HepG2 (cell line): ENCODE measurements around the gene CDH22. TPM values are rescaled to one million over a fixed set of nuclear protein-coding genes. Genes with fewer than 3 reads are reported as not detected.

Experiments used
- FOXM1 ChIP-seq: sonication (generic); formaldehyde crosslinking; IDR thresholded peaks from 2 replicates; pipeline ENCODE4 v1.5.0; 2020; ENCODE audit warnings: missing genetic modification reagents
- GZF1 ChIP-seq: sonication (generic); formaldehyde crosslinking; IDR thresholded peaks from 2 replicates; pipeline ENCODE4 v1.5.1; 2020; ENCODE audit warnings: mild to moderate bottlenecking, missing genetic modification reagents
- HOXA3 ChIP-seq: sonication (generic); formaldehyde crosslinking; IDR thresholded peaks from 2 replicates; pipeline ENCODE4 v1.5.0; 2020; ENCODE audit warnings: missing genetic modification reagents
- MXI1 ChIP-seq: IDR thresholded peaks from 3 replicates; pipeline ENCODE4 v1.6.1; 2012; ENCODE audit warnings: low read depth, low read length, inconsistent platforms, borderline replicate concordance
- NFYC ChIP-seq: IDR thresholded peaks from 2 replicates; pipeline ENCODE4 v1.6.1; 2016; ENCODE audit warnings: missing genetic modification reagents, missing compliant biosample characterization
- STAG1 ChIP-seq: sonication (generic); formaldehyde crosslinking; IDR thresholded peaks from 2 replicates; pipeline ENCODE4 v1.4.0; 2020; ENCODE audit warnings: missing genetic modification reagents
- ZFP36 ChIP-seq: fragments of 150-350 bp; IDR thresholded peaks from 2 replicates; pipeline ENCODE4 v1.6.1; 2018; ENCODE audit warnings: borderline replicate concordance, low read length, low read depth; ENCODE audit not compliant: partially characterized antibody
- ZFP37 ChIP-seq: sonication (generic); formaldehyde crosslinking; IDR thresholded peaks from 2 replicates; pipeline ENCODE4 v1.4.0; 2020; ENCODE audit warnings: missing genetic modification reagents, borderline replicate concordance
- ZNF510 ChIP-seq: sonication (generic); formaldehyde crosslinking; IDR thresholded peaks from 2 replicates; pipeline ENCODE4 v1.4.0; 2020; ENCODE audit warnings: low read depth, mild to moderate bottlenecking, missing genetic modification reagents
- ZNF713 ChIP-seq: sonication (generic); formaldehyde crosslinking; IDR thresholded peaks from 2 replicates; pipeline ENCODE4 v1.4.0; 2020; ENCODE audit warnings: mild to moderate bottlenecking, missing genetic modification reagents
- ZNF777 ChIP-seq: sonication (generic); formaldehyde crosslinking; IDR thresholded peaks from 2 replicates; pipeline ENCODE4 v1.4.0; 2020; ENCODE audit warnings: missing genetic modification reagents
- polyA plus RNA-seq, 8 experiments: library from polyadenylated mRNA; depleted of rRNA in 3 of 8; stranded (reverse) in 7 of 8; unstranded in 1 of 8; fragments of >200 nt; fragmentation: Illumina TruSeq in 4 of 8; extraction: Trizol in 4 of 8; gene quantifications; 2 replicates each; pipeline versions ENCODE4 v1.2.1 to v1.2.3, GENCODE V29; 2011 to 2016; ENCODE audit warnings: low read depth in 4 of 8, missing spikeins in 1 of 8, mixed read lengths in 1 of 8; ENCODE audit not compliant: insufficient read depth in 1 of 8
- total RNA-seq, 5 experiments: library from RNA; depleted of rRNA; stranded (reverse); fragments of >200 nt; fragmentation: Illumina TruSeq; extraction: Trizol; gene quantifications; 2 replicates each; pipeline ENCODE4 v1.2.3, GENCODE V29; 2016; ENCODE audit warnings: low read depth in 1 of 5
- TF ChIP-seq, protein P1 (sequence below): sonication (generic); formaldehyde crosslinking; IDR thresholded peaks from 2 replicates; pipeline ENCODE4 v1.4.0; 2020; ENCODE audit warnings: missing genetic modification reagents
- TF ChIP-seq, protein P2 (sequence below): sonication (generic); formaldehyde crosslinking; IDR thresholded peaks from 2 replicates; pipeline ENCODE4 v1.5.1; 2020; ENCODE audit warnings: mild to moderate bottlenecking, missing genetic modification reagents, borderline replicate concordance
- TF ChIP-seq, protein P3 (sequence below): sonication (generic); formaldehyde crosslinking; IDR thresholded peaks from 2 replicates; pipeline ENCODE4 v1.5.0; 2020; ENCODE audit warnings: missing genetic modification reagents
- TF ChIP-seq, protein P4 (sequence below): sonication (generic); formaldehyde crosslinking; IDR thresholded peaks from 2 replicates; pipeline ENCODE4 v1.4.0; 2020; ENCODE audit warnings: mild to moderate bottlenecking, missing genetic modification reagents
- TF ChIP-seq, protein P5 (sequence below): IDR thresholded peaks from 2 replicates; pipeline ENCODE4 v1.6.1; 2012; ENCODE audit warnings: low read depth, low read length, improper control_type of control experiment
- TF ChIP-seq, protein P6 (sequence below): sonication (generic); formaldehyde crosslinking; IDR thresholded peaks from 2 replicates; pipeline ENCODE4 v1.5.1; 2020; ENCODE audit warnings: missing genetic modification reagents, mild to moderate bottlenecking, borderline replicate concordance

The CDH22 gene
- total and polyA plus RNA-seq, 2 of the 13 experiments (the other 11 are each of a cell fraction or from before 2014, with no cell fraction given): not detected

DNA sequence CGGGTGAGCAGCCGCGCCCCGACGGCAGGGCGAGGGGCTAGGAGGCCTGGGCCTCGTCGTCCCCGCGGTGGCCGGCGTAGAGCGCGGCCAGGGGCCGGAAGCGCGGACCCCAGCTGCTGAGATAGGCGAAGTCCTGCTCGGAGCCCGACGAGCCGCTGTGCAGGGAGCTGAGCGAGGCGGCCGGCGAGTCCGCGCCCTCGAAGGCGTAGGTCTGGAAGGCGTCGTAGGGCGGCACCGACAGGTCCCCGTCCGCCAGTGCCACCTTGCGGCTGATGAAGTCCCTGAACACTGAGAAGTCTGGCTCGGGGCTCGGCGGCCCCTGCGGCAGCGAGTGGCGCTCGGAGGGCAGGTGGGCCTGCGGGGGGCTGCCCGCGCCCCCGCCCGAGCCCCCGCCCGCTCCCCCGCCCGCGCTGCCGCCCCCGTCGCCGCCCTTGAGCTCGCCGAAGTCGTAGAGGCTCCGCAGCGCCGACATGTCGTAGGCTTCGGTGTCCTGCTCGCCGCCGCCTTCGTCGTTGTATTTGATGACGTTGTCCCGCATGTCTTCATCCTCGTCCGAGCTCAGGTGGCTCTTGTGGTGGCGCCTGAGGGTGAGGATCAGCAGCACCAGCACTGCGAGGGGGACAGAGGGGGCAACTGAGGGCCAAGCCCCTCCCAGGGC, 133.7 kb downstream of the CDH22 start (continued):
- TF ChIP-seq, protein P1, sequence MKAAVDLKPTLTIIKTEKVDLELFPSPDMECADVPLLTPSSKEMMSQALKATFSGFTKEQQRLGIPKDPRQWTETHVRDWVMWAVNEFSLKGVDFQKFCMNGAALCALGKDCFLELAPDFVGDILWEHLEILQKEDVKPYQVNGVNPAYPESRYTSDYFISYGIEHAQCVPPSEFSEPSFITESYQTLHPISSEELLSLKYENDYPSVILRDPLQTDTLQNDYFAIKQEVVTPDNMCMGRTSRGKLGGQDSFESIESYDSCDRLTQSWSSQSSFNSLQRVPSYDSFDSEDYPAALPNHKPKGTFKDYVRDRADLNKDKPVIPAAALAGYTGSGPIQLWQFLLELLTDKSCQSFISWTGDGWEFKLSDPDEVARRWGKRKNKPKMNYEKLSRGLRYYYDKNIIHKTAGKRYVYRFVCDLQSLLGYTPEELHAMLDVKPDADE: no peak
- peak; percentile 99 for TF ChIP-seq ZNF777 (CRISPR knock-in tag)
- TF ChIP-seq ZFP36: no peak
- no peak for TF ChIP-seq ZNF713 (CRISPR knock-in tag)
- TF ChIP-seq, protein P2, sequence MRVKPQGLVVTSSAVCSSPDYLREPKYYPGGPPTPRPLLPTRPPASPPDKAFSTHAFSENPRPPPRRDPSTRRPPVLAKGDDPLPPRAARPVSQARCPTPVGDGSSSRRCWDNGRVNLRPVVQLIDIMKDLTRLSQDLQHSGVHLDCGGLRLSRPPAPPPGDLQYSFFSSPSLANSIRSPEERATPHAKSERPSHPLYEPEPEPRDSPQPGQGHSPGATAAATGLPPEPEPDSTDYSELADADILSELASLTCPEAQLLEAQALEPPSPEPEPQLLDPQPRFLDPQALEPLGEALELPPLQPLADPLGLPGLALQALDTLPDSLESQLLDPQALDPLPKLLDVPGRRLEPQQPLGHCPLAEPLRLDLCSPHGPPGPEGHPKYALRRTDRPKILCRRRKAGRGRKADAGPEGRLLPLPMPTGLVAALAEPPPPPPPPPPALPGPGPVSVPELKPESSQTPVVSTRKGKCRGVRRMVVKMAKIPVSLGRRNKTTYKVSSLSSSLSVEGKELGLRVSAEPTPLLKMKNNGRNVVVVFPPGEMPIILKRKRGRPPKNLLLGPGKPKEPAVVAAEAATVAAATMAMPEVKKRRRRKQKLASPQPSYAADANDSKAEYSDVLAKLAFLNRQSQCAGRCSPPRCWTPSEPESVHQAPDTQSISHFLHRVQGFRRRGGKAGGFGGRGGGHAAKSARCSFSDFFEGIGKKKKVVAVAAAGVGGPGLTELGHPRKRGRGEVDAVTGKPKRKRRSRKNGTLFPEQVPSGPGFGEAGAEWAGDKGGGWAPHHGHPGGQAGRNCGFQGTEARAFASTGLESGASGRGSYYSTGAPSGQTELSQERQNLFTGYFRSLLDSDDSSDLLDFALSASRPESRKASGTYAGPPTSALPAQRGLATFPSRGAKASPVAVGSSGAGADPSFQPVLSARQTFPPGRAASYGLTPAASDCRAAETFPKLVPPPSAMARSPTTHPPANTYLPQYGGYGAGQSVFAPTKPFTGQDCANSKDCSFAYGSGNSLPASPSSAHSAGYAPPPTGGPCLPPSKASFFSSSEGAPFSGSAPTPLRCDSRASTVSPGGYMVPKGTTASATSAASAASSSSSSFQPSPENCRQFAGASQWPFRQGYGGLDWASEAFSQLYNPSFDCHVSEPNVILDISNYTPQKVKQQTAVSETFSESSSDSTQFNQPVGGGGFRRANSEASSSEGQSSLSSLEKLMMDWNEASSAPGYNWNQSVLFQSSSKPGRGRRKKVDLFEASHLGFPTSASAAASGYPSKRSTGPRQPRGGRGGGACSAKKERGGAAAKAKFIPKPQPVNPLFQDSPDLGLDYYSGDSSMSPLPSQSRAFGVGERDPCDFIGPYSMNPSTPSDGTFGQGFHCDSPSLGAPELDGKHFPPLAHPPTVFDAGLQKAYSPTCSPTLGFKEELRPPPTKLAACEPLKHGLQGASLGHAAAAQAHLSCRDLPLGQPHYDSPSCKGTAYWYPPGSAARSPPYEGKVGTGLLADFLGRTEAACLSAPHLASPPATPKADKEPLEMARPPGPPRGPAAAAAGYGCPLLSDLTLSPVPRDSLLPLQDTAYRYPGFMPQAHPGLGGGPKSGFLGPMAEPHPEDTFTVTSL (CRISPR knock-in tag): no peak
- TF ChIP-seq MXI1: no peak
- TF ChIP-seq ZFP37 (CRISPR knock-in tag): no peak
- peak; percentile 77 for TF ChIP-seq STAG1 (CRISPR knock-in tag)
- no peak for TF ChIP-seq GZF1
- TF ChIP-seq ZNF510: no peak
- TF ChIP-seq FOXM1 (CRISPR knock-in tag): no peak
- TF ChIP-seq, protein P3, sequence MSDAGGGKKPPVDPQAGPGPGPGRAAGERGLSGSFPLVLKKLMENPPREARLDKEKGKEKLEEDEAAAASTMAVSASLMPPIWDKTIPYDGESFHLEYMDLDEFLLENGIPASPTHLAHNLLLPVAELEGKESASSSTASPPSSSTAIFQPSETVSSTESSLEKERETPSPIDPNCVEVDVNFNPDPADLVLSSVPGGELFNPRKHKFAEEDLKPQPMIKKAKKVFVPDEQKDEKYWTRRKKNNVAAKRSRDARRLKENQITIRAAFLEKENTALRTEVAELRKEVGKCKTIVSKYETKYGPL (CRISPR knock-in tag): no peak
- TF ChIP-seq, protein P4, sequence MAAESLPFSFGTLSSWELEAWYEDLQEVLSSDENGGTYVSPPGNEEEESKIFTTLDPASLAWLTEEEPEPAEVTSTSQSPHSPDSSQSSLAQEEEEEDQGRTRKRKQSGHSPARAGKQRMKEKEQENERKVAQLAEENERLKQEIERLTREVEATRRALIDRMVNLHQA (CRISPR knock-in tag): no peak
- TF ChIP-seq, protein P5, sequence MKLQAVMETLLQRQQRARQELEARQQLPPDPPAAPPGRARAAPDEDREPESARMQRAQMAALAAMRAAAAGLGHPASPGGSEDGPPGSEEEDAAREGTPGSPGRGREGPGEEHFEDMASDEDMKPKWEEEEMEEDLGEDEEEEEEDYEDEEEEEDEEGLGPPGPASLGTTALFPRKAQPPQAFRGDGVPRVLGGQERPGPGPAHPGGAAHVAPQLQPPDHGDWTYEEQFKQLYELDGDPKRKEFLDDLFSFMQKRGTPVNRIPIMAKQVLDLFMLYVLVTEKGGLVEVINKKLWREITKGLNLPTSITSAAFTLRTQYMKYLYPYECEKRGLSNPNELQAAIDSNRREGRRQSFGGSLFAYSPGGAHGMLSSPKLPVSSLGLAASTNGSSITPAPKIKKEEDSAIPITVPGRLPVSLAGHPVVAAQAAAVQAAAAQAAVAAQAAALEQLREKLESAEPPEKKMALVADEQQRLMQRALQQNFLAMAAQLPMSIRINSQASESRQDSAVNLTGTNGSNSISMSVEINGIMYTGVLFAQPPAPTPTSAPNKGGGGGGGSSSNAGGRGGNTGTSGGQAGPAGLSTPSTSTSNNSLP: no peak
- TF ChIP-seq, protein P6, sequence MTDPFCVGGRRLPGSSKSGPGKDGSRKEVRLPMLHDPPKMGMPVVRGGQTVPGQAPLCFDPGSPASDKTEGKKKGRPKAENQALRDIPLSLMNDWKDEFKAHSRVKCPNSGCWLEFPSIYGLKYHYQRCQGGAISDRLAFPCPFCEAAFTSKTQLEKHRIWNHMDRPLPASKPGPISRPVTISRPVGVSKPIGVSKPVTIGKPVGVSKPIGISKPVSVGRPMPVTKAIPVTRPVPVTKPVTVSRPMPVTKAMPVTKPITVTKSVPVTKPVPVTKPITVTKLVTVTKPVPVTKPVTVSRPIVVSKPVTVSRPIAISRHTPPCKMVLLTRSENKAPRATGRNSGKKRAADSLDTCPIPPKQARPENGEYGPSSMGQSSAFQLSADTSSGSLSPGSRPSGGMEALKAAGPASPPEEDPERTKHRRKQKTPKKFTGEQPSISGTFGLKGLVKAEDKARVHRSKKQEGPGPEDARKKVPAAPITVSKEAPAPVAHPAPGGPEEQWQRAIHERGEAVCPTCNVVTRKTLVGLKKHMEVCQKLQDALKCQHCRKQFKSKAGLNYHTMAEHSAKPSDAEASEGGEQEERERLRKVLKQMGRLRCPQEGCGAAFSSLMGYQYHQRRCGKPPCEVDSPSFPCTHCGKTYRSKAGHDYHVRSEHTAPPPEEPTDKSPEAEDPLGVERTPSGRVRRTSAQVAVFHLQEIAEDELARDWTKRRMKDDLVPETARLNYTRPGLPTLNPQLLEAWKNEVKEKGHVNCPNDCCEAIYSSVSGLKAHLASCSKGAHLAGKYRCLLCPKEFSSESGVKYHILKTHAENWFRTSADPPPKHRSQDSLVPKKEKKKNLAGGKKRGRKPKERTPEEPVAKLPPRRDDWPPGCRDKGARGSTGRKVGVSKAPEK: no peak
- no peak for TF ChIP-seq NFYC (CRISPR knock-in tag)
- peak; percentile 34; the same call in 1 of the 2 replicates for TF ChIP-seq HOXA3 (CRISPR knock-in tag)
